GM18909 (cell line): Measurements from ENCODE around the gene FBP1.
"Not testable (repeated sequence)": the region's sequence is repeated elsewhere in the genome, so short reads cannot be mapped to it uniquely, and the experiment has no call there.

Source experiments
- ATAC-seq: cut with Tn5 transposase; IDR thresholded peaks from one replicate; pipeline ENCODE4 v1.9.1; 2021; ENCODE audit warnings: mild to moderate bottlenecking; ENCODE audit not compliant: unreplicated experiment, poor library complexity

The FBP1 gene

GRCh38 chr9:94623253-94623652, 16.1 kb downstream of the FBP1 start:
- ATAC-seq = no peak

GRCh38 chr9:94622087-94622800, 17.1 kb downstream of the FBP1 start:
- ATAC-seq = no peak

GRCh38 chr9:94619026-94619425, 20.3 kb downstream of the FBP1 start:
- ATAC-seq = no peak

GRCh38 chr9:94613003-94613402, 26.3 kb downstream of the FBP1 start:
- ATAC-seq = no peak

GRCh38 chr9:94612071-94612470, 27.2 kb downstream of the FBP1 start:
- ATAC-seq = no peak

- ATAC-seq = no peak
These were observed 27.7 kb downstream of the FBP1 start for GRCh38 chr9:94611638-94612068.

GRCh38 chr9:94610181-94610606, 29.1 kb downstream of the FBP1 start:
- ATAC-seq = no peak

- no peak for ATAC-seq
These were observed 32.0 kb downstream of the FBP1 start for GRCh38 chr9:94607423-94607691.

- no peak for ATAC-seq
These were observed 32.5 kb downstream of the FBP1 start for GRCh38 chr9:94606646-94607422.

GRCh38 chr9:94603259-94604160, 35.8 kb downstream of the FBP1 start:
- no peak for ATAC-seq

- ATAC-seq = no peak
These were observed 36.7 kb downstream of the FBP1 start for GRCh38 chr9:94602666-94603065.

GRCh38 chr9:94600715-94601114, 38.6 kb downstream of the FBP1 start:
- no peak for ATAC-seq

- no peak for ATAC-seq
These were observed 39.1 kb downstream of the FBP1 start for GRCh38 chr9:94600258-94600657.

- ATAC-seq = no peak
These were observed 40.2 kb downstream of the FBP1 start for GRCh38 chr9:94599102-94599501.

- ATAC-seq = no peak
These were observed 45.6 kb downstream of the FBP1 start, which contains the start of gene FBP2 for GRCh38 chr9:94593459-94594345. FBP2 (minus strand) TSS chr9:94593824; CDS start chr9:94593726, 98 bp downstream.

- ATAC-seq = not testable (repeated sequence)
These were observed 46.6 kb downstream of the FBP1 start for GRCh38 chr9:94592683-94593082.

GRCh38 chr9:94591876-94592275, 47.4 kb downstream of the FBP1 start:
- no peak for ATAC-seq

- ATAC-seq = not testable (repeated sequence)
These were observed 48.2 kb downstream of the FBP1 start for GRCh38 chr9:94591046-94591545.

GRCh38 chr9:94588681-94589080, 50.6 kb downstream of the FBP1 start:
- no peak for ATAC-seq

GRCh38 chr9:94586814-94587213, 52.5 kb downstream of the FBP1 start:
- ATAC-seq = no peak
